HG02973 (cell line): ENCODE results near the gene NIPAL3.
"Not testable (repeated sequence)": the region's sequence is repeated elsewhere in the genome, so short reads cannot be mapped to it uniquely, and the experiment has no call there.

ENCODE experiments used
- ATAC-seq: cut with Tn5 transposase; IDR thresholded peaks from one replicate; pipeline ENCODE4 v1.9.1; 2021; ENCODE audit warnings: moderate library complexity; ENCODE audit not compliant: unreplicated experiment

NIPAL3 gene

GRCh38 chr1:24487455-24487854 is 71.9 kb downstream of the NIPAL3 start:
- no peak for ATAC-seq

GRCh38 chr1:24488159-24488558 is 72.6 kb downstream of the NIPAL3 start:
- ATAC-seq = not testable (repeated sequence)

GRCh38 chr1:24489674-24490073 is 74.1 kb downstream of the NIPAL3 start:
- ATAC-seq = no peak

GRCh38 chr1:24490101-24490781 is 74.6 kb downstream of the NIPAL3 start:
- ATAC-seq = no peak

GRCh38 chr1:24491577-24492360 is 76.2 kb downstream of the NIPAL3 start:
- ATAC-seq = no peak

- not testable (repeated sequence) for ATAC-seq
Observed at GRCh38 chr1:24492935-24493334, 77.3 kb downstream of the NIPAL3 start.

GRCh38 chr1:24493785-24494184 is 78.2 kb downstream of the NIPAL3 start:
- ATAC-seq = no peak

- ATAC-seq = no peak
Observed at GRCh38 chr1:24498589-24498988, 83.0 kb downstream of the NIPAL3 start.

- no peak for ATAC-seq
Observed at GRCh38 chr1:24500448-24501048, 84.9 kb downstream of the NIPAL3 start.

GRCh38 chr1:24501371-24502064 is 85.9 kb downstream of the NIPAL3 start:
- no peak for ATAC-seq

GRCh38 chr1:24502065-24502708 is 86.6 kb downstream of the NIPAL3 start:
- ATAC-seq = no peak

- ATAC-seq = no peak
Observed at GRCh38 chr1:24502709-24503058, 87.1 kb downstream of the NIPAL3 start, which contains the start of gene RCAN3. Gene RCAN3 (plus strand): TSS chr1:24502836. CDS start chr1:24514373, 11,537 bp downstream.

GRCh38 chr1:24503059-24503751 is 87.6 kb downstream of the NIPAL3 start:
- ATAC-seq = no peak

GRCh38 chr1:24503870-24504523 is 88.4 kb downstream of the NIPAL3 start:
- ATAC-seq = no peak

GRCh38 chr1:24504560-24504959 is 89.0 kb downstream of the NIPAL3 start:
- ATAC-seq = no peak

GRCh38 chr1:24505816-24506215 is 90.2 kb downstream of the NIPAL3 start:
- no peak for ATAC-seq

- no peak for ATAC-seq
Observed at GRCh38 chr1:24506691-24507381, 91.2 kb downstream of the NIPAL3 start.

GRCh38 chr1:24507405-24507804 is 91.8 kb downstream of the NIPAL3 start:
- no peak for ATAC-seq

GRCh38 chr1:24508911-24509310 is 93.3 kb downstream of the NIPAL3 start:
- no peak for ATAC-seq
